DND-41 (cell line): ENCODE results near the gene SLC15A1.

Experiments used
- CTCF ChIP-seq: IDR thresholded peaks from 2 replicates; pipeline ENCODE4 v1.5.1; 2012; ENCODE audit warnings: borderline replicate concordance, low read length, moderate library complexity, mild to moderate bottlenecking; ENCODE audit not compliant: poor library complexity, severe bottlenecking; ENCODE audit errors: extremely low read depth
- EZH2 ChIP-seq: IDR thresholded peaks from 3 replicates; pipeline ENCODE4 v1.6.1; 2012; ENCODE audit warnings: borderline replicate concordance, low read depth, mild to moderate bottlenecking, moderate library complexity, low read length, inconsistent platforms; ENCODE audit not compliant: severe bottlenecking

GRCh38 chr13:98768522-98768921, 16.1 kb upstream of the SLC15A1 start:
- TF ChIP-seq EZH2 (no peak), CTCF (no peak)
